Activated CD4-positive, alpha-beta T cell treated with anti-CD3 and anti-CD28 coated beads for 24 hours (primary cell): Measurements from ENCODE around the gene CELA2A.

Experiments used
- DNase-seq, 2 donors: peaks; one replicate each; pipeline ENCODE4 v3.0.0-alpha.2; 2020; ENCODE audit warnings: low read depth in 2 of 2

The CELA2A gene

GRCh38 chr1:15456313-15456954 is at the start of gene CELA2A:
CELA2A (plus strand) TSS chr1:15456732; CDS start chr1:15456754, 22 bp downstream.
- DNase-seq: no peak

- DNase-seq: no peak
These were observed 49.0 kb upstream of the CELA2A start for GRCh38 chr1:15407580-15407979.

- no peak for DNase-seq
These were observed 47.6 kb upstream of the CELA2A start for GRCh38 chr1:15408890-15409387.

- peak; percentile 74 to 75 for DNase-seq
These were observed 46.9 kb upstream of the CELA2A start, which contains the start of gene EFHD2 for GRCh38 chr1:15409388-15410222. EFHD2 (plus strand) TSS chr1:15409888; CDS start chr1:15409972, 84 bp downstream.

- DNase-seq: no peak
These were observed 46.2 kb upstream of the CELA2A start for GRCh38 chr1:15410223-15410883.

- no peak for DNase-seq
These were observed 45.7 kb upstream of the CELA2A start for GRCh38 chr1:15410884-15411245.

GRCh38 chr1:15411593-15412137 is 44.9 kb upstream of the CELA2A start:
- DNase-seq: no peak

GRCh38 chr1:15412175-15412800 is 44.2 kb upstream of the CELA2A start:
- no peak for DNase-seq

- DNase-seq: no peak
These were observed 43.7 kb upstream of the CELA2A start for GRCh38 chr1:15412843-15413242.

GRCh38 chr1:15413563-15414444 is 42.7 kb upstream of the CELA2A start:
- DNase-seq: no peak

GRCh38 chr1:15414445-15414983 is 42.0 kb upstream of the CELA2A start:
- DNase-seq: no peak

- DNase-seq: no peak
These were observed 39.2 kb upstream of the CELA2A start for GRCh38 chr1:15417059-15417934.

GRCh38 chr1:15418806-15419515 is 37.6 kb upstream of the CELA2A start:
- DNase-seq: no peak

GRCh38 chr1:15420853-15421465 is 35.6 kb upstream of the CELA2A start:
- no peak for DNase-seq

GRCh38 chr1:15422871-15423270 is 33.7 kb upstream of the CELA2A start:
- no peak for DNase-seq

GRCh38 chr1:15423355-15424077 is 33.0 kb upstream of the CELA2A start:
- DNase-seq: no peak

GRCh38 chr1:15424146-15424667 is 32.3 kb upstream of the CELA2A start:
- no peak for DNase-seq
